ENCODE measurements around the gene C12orf42.

C12orf42 gene

GRCh38 chr12:103495469-103496456 lies at the start of gene C12orf42:
TSS of gene C12orf42 (minus strand) at chr12:103495968. CDS start at chr12:103478426, 17,542 bp downstream.
- DNase-seq, result peak; percentile 84

DNA sequence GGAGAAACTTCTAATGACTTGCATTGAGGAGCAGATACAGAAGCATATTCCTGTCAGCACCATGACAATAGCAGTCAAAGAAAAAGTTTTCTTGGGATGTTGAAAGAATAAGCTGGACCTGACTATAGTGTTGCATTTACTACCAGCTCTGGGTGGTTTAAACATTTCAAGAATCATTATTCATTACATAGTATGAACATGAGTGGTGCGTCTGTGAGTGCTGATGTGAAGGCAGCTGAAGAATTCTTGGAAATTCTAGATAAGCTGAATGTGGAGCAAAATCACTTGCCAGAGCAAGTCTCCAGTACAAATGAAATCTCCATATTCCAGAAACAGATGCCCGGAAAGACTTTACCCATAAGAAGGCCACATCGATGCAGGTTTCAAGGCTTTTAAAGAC lies 46.3 kb upstream of the C12orf42 start:
- no peak for DNase-seq

GRCh38 chr12:103540319-103540718 lies 44.6 kb upstream of the C12orf42 start:
- DNase-seq, result no peak

GRCh38 chr12:103538397-103538796 lies 42.6 kb upstream of the C12orf42 start:
- no peak for DNase-seq

DNA sequence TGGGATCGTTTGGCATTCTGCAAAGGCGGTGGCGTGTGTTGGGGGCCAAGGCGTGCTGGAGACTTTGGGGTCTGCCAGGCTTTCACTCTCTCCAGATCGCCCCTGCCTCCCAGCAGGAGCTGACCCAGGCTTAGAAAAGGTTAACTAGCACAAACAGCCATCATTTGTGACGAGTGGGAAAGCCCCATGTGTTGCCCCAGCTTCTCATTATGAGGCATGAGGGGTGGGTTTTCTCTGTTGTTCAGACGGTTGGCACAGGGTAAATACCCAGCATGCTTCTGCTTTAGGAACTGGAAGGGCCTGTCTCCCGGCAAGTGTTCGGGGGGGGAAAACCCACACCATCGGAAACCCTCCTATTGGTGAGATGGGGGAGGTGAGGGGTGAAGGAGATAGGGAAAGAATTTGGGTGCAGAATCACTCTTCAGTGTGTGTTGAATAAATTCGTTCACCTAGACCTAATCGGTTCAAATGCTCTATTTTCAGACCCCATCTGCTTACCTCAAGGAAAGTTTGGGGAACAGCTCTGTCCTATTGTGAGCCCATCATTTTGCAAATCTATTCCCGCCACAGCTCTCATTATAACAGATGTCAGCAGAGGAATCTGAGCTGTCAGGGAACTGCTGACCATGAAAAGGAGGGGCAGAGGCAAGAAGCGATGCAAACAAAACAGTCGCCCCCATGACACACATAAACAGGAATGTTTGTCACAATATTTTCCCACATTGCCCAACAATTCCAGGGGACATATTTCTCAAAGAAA lies 34.7 kb upstream of the C12orf42 start:
- DNase-seq, result no peak

DNA sequence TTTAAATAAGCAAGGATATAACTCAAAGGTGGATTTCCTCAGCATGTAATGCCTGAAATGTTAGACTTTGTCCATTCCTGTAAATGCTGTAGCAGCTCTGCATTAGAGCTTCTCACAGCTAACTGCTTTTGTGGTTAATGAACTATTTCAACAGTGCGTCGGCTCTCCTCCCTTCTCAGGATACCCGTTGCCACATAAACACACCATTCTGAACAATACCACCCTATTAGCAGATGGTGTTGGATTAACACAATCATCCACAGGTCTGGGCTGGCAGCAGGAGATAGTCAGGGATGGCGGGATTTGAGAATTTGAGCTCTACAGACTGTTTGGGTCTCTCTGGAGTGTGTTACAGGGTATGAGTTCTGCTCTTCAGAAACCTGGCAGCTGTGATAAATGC lies 33.5 kb upstream of the C12orf42 start:
- DNase-seq, result peak; percentile 84

- DNase-seq, result no peak
Observed at GRCh38 chr12:103524238-103524875, 28.6 kb upstream of the C12orf42 start.

DNA sequence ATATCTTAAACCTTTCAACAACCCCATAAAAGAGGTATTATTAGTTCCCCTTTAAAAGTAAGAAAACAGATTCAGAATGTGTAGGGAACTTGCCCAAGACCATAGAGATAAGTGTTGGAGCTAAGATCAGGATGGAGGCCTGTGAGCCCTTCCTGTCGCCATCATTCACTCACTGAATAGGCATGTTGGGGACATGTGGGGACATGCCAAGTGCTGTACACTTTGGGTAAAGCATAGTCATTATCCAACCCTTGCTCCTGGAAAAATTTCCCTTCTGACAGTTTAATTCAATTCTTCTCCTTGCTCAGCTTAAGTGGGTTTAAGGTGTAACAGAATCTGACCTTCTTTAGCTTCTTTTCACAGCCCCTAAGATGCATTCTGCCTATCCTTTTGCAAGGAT lies 28.0 kb upstream of the C12orf42 start:
- DNase-seq, result peak; percentile 89

DNA sequence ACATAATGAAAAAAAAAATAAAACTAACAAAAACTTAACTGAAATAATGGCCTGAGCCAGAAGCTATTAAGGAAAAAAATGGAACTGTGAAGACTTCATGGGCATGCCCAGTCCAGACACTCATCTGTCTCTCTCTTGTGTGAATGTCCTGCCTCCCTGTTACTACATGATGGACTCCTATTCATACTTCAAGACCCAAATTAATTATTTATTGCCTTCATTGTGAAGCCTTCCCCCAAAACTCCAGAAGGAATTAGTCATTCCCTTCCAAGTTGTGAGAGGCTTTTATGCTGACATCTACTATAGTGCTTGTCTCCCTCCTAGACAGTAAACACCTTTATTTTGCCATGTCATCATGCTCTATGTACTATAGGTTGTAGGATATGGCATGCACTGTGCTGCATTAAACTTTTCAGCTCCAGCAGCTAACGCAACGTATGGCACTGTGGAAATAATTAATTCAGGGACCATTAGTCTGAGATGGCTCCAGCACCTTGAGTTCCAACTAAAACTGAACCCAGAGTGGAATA lies 25.0 kb upstream of the C12orf42 start:
- DNase-seq, result no peak

DNA sequence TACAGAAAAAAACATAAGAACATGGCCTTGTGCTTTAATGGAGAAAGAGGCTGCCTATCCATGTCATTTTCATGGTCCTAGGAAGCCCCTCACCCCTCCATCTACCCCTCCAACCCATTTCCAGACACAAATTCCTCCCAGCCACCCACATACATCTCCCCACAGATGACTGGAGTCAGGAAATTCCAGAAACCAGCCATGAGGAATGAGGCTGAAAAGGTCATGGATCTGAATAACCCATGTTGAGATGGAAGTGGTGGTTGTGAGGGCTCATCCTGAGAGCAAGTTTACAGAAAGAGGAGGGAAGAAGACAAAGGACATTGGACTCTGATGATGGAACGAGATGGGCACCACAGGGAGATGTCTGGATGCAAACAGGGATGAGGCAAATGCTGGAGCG lies 23.9 kb upstream of the C12orf42 start:
- DNase-seq, result no peak

- DNase-seq, result no peak
Observed at GRCh38 chr12:103518899-103519298, 23.1 kb upstream of the C12orf42 start.

GRCh38 chr12:103517161-103517560 lies 21.4 kb upstream of the C12orf42 start:
- DNase-seq, result no peak

DNA sequence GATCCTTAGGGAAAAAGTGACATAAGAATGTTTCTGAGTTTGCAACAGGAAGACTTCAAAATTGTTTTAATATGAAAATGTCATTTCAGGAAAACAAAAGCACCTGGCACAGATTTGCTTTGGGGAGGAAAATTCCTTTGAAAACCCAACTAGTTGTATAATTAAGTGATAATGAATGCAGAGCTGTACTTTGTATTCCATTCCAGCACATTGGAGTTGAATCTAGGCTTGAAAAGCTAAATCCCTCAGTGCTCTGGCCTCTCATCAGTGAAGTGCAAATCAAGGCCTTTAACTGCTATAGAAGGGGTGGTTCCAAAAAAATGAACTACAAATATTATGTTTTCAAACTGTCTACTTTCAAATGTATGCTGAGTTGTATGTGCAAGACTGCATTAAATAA lies 19.6 kb upstream of the C12orf42 start:
- DNase-seq, result no peak

GRCh38 chr12:103513875-103514274 lies 18.1 kb upstream of the C12orf42 start:
- DNase-seq, result no peak

- DNase-seq, result no peak
Observed at GRCh38 chr12:103505371-103506236, 9.8 kb upstream of the C12orf42 start.

DNA sequence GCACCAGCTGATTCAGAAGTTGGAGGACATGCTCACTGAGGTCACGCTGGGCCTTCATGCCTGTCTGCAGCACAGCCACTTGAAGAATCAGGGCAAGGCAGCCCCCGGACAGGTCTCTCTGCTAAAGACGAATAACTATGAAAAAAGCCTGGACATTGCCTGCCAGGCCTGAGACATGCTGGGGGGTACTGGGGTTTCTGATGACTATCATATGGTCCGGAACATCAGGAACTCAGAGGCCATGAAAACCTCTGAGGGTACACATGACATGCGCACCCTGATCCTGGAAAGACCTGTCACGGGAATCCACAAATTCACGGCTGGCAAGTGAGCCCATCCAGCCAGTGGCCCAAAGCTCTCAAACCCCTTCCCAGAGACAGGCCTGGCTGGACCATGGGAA lies 8.8 kb upstream of the C12orf42 start:
- no peak for DNase-seq

DNA sequence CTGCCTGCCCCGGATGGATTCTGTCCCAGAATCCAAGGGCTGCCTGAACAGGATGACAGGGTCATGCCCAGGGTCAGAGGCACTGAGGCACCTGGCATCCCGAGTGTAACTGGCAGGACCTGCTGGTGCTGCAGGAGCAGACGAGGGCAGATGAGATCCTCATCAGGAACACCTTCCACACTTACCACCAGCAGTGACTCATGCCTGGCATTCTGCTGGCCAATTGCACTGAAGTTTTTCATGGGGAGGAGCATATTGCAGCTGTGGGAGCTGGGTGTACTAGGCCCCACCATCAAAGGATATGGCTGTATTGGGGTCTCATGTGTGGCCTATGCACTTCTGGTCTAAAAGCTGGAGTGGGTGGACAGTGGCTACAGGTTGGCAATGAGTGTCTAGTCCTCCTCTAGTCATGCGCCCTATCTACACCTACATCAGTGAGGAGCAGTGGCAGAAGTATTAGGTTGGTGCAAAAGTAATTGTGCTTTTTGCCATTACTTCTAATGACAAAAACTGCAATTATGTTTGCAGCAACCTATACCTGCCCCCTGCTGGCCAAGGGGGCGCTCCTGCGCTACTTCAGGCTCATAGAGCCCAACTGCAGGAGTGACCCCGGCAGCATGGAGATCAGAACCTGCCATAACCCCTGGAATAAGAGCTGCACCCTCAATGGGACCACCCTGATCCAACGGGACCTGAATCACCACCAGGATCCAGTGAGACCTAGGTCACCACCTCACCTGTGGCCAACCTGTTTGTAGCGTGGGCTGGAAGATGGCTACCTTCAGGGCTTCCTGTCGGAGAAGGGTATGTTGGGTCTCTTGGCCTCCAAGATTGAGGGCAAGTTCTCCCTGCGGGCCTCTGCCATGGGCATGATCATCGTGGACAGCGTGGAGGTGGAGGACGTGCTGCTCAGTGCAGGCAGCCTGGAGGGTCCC lies 8.0 kb upstream of the C12orf42 start:
- DNase-seq, result peak; percentile 34

GRCh38 chr12:103501447-103501846 lies 5.7 kb upstream of the C12orf42 start:
- no peak for DNase-seq

DNA sequence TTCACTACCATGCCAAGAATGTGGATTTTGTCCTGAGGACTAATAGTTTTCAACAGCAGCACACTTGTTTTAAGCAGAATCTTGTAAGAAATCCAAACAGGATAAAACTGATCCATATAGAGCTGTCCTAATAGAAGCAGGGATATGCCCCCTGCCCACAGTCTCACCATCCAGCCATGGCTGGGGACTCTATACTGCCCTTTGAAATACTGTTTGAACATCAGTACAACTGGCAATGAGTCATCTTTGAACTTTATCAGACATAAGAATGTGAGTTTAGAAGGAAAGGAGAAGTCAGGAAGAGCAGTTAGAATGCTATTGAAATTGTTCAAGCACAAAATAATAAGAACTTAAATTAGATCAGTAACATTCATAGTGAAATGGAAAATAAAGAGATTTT lies 3.8 kb upstream of the C12orf42 start:
- no peak for DNase-seq

- no peak for DNase-seq
Observed at GRCh38 chr12:103498990-103499389, 3.2 kb upstream of the C12orf42 start.

All from NCI-H1105 treated with DMSO at 0.1 percent for 48 hours (cell line).